Neural cell (in vitro differentiated cells): ENCODE data around the gene CCDC182.

Source experiments
- EP300 ChIP-seq: fragments of 450-650 bp; conservative IDR thresholded peaks from 2 replicates; pipeline ENCODE4 v1.6.1; 2014; ENCODE audit warnings: antibody characterized with exemption, mild to moderate bottlenecking, moderate library complexity; ENCODE audit not compliant: poor library complexity, severe bottlenecking
- EZH2 ChIP-seq: fragments of 200-600, 300-800 bp; shearing (Covaris generic), sonication (generic); IDR thresholded peaks from 2 replicates; pipeline ENCODE4 v1.6.1; 2014; ENCODE audit warnings: antibody characterized with exemption, low read length, borderline replicate concordance, mild to moderate bottlenecking; ENCODE audit not compliant: insufficient read depth, poor library complexity, severe bottlenecking
- MXI1 ChIP-seq: fragments of 450-650 bp; conservative IDR thresholded peaks from 2 replicates; pipeline ENCODE4 v1.6.1; 2014; ENCODE audit warnings: antibody characterized with exemption, mild to moderate bottlenecking; ENCODE audit not compliant: poor library complexity, severe bottlenecking
- POLR2AphosphoS5 ChIP-seq: IDR thresholded peaks from 2 replicates; pipeline ENCODE4 v1.6.1; 2012
- RAD21 ChIP-seq: fragments of 450-650 bp; conservative IDR thresholded peaks from 2 replicates; pipeline ENCODE4 v1.6.1; 2014; ENCODE audit warnings: antibody characterized with exemption, mild to moderate bottlenecking, moderate library complexity
- TAF1 ChIP-seq: IDR thresholded peaks from 2 replicates; pipeline ENCODE4 v1.6.1; 2012; ENCODE audit warnings: low read depth
- TF ChIP-seq, protein P1 (sequence below): fragments of 450-650 bp; IDR thresholded peaks from 2 replicates; pipeline ENCODE4 v1.5.1; 2014; ENCODE audit warnings: antibody characterized with exemption, mild to moderate bottlenecking, moderate library complexity; ENCODE audit not compliant: poor library complexity, severe bottlenecking
- TF ChIP-seq, protein P2 (sequence below): IDR thresholded peaks from 2 replicates; pipeline ENCODE4 v1.6.1; 2012; ENCODE audit warnings: borderline replicate concordance

DNA sequence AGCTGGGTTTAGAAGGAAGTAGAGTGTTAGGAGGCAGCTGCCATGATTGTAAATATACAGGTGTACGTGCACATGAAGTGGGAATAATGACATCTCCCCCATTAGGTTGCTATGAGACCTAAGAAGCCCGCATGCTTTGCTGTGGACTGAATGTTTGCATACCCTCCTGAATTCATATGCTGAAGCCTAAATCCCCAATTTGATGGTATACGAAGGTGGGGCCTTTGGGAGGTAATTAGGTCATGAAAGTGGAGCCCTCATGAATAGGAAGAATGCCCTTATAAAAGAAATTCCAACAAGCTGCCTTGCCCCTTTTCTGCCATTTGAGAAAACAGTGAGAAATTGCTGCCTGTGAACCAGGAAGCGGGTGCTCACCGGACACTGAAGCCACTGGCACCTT lies 44.0 kb downstream of the CCDC182 start:
- TF ChIP-seq EP300: no peak
- no peak for TF ChIP-seq EZH2
- TF ChIP-seq, protein P1, sequence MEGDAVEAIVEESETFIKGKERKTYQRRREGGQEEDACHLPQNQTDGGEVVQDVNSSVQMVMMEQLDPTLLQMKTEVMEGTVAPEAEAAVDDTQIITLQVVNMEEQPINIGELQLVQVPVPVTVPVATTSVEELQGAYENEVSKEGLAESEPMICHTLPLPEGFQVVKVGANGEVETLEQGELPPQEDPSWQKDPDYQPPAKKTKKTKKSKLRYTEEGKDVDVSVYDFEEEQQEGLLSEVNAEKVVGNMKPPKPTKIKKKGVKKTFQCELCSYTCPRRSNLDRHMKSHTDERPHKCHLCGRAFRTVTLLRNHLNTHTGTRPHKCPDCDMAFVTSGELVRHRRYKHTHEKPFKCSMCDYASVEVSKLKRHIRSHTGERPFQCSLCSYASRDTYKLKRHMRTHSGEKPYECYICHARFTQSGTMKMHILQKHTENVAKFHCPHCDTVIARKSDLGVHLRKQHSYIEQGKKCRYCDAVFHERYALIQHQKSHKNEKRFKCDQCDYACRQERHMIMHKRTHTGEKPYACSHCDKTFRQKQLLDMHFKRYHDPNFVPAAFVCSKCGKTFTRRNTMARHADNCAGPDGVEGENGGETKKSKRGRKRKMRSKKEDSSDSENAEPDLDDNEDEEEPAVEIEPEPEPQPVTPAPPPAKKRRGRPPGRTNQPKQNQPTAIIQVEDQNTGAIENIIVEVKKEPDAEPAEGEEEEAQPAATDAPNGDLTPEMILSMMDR: no peak
- TF ChIP-seq TAF1: no peak
- TF ChIP-seq RAD21: no peak
- TF ChIP-seq MXI1: no peak
- TF ChIP-seq, protein P2, sequence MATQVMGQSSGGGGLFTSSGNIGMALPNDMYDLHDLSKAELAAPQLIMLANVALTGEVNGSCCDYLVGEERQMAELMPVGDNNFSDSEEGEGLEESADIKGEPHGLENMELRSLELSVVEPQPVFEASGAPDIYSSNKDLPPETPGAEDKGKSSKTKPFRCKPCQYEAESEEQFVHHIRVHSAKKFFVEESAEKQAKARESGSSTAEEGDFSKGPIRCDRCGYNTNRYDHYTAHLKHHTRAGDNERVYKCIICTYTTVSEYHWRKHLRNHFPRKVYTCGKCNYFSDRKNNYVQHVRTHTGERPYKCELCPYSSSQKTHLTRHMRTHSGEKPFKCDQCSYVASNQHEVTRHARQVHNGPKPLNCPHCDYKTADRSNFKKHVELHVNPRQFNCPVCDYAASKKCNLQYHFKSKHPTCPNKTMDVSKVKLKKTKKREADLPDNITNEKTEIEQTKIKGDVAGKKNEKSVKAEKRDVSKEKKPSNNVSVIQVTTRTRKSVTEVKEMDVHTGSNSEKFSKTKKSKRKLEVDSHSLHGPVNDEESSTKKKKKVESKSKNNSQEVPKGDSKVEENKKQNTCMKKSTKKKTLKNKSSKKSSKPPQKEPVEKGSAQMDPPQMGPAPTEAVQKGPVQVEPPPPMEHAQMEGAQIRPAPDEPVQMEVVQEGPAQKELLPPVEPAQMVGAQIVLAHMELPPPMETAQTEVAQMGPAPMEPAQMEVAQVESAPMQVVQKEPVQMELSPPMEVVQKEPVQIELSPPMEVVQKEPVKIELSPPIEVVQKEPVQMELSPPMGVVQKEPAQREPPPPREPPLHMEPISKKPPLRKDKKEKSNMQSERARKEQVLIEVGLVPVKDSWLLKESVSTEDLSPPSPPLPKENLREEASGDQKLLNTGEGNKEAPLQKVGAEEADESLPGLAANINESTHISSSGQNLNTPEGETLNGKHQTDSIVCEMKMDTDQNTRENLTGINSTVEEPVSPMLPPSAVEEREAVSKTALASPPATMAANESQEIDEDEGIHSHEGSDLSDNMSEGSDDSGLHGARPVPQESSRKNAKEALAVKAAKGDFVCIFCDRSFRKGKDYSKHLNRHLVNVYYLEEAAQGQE: no peak
- TF ChIP-seq POLR2AphosphoS5: no peak
